Endothelial cell of umbilical vein (primary cell): ENCODE measurements around the gene TCERG1L.

Experiments
- CTCF ChIP-seq, 2 donors: IDR thresholded peaks; 1 replicate in 1 of 2; 2 replicates in 1 of 2; pipeline ENCODE4 v1.5.1; 2011; ENCODE audit warnings: low read length in 2 of 2, mild to moderate bottlenecking in 2 of 2, moderate library complexity in 2 of 2, control low read depth in 1 of 2, inconsistent platforms in 1 of 2, low read depth in 1 of 2; ENCODE audit not compliant: insufficient read depth in 1 of 2; ENCODE audit errors: extremely low read depth in 1 of 2
- EZH2 ChIP-seq: IDR thresholded peaks from 2 replicates; pipeline ENCODE4 v1.6.1; 2012; ENCODE audit warnings: borderline replicate concordance, low read depth, mild to moderate bottlenecking, moderate library complexity, low read length, inconsistent platforms; ENCODE audit not compliant: severe bottlenecking
- FOS ChIP-seq: IDR thresholded peaks from 2 replicates; pipeline ENCODE4 v1.6.1; 2011; ENCODE audit warnings: mild to moderate bottlenecking, low read length, moderate library complexity, borderline replicate concordance; ENCODE audit not compliant: insufficient read depth
- GATA2 ChIP-seq: IDR thresholded peaks from 2 replicates; pipeline ENCODE4 v1.7.0; 2011; ENCODE audit warnings: low read depth, mild to moderate bottlenecking, moderate library complexity, mixed read lengths, low read length; ENCODE audit not compliant: insufficient read length, insufficient read depth
- JUN ChIP-seq: IDR thresholded peaks from 2 replicates; pipeline ENCODE4 v1.6.1; 2011; ENCODE audit warnings: borderline replicate concordance, low read depth; ENCODE audit not compliant: insufficient read length, insufficient read depth
- MAX ChIP-seq: IDR thresholded peaks from 2 replicates; pipeline ENCODE4 v1.6.1; 2011; ENCODE audit not compliant: insufficient read depth, insufficient read length
- MYC ChIP-seq: IDR thresholded peaks from one replicate; pipeline ENCODE4 v1.6.1; 2011; ENCODE audit warnings: mild to moderate bottlenecking, low read depth, low read length
- POLR2A ChIP-seq: IDR thresholded peaks from 2 replicates; pipeline ENCODE4 v1.6.1; 2012; ENCODE audit warnings: low read depth, mild to moderate bottlenecking, control low read depth, low read length
- POLR2AphosphoS5 ChIP-seq: IDR thresholded peaks from 2 replicates; pipeline ENCODE4 v1.6.1; 2012; ENCODE audit warnings: low read depth, mild to moderate bottlenecking, control low read depth, low read length, moderate library complexity; ENCODE audit not compliant: insufficient read depth

- TF ChIP-seq CTCF (IDR thresholded peaks at IDR 0.05; ENCODE audit: extremely low read depth in 1 of 2, insufficient read depth in 1 of 2, low read depth in 1 of 2, low read length in 2 of 2): no peak
- TF ChIP-seq POLR2A: no peak
- TF ChIP-seq POLR2AphosphoS5: no peak
- TF ChIP-seq MYC: no peak
- TF ChIP-seq EZH2: no peak
- TF ChIP-seq MAX: no peak
- TF ChIP-seq GATA2: no peak
- no peak for TF ChIP-seq JUN
- no peak for TF ChIP-seq FOS
Measured at GRCh38 chr10:131141207-131141606, 170.3 kb downstream of the TCERG1L start.
